MG63 (cell line): ENCODE results near the gene TRMT2B. TPM values are rescaled to one million over a fixed set of nuclear protein-coding genes. Genes with fewer than 3 reads are reported as not detected.

Experiments used
- DNase-seq: peaks from one replicate; pipeline ENCODE4 v3.0.0-alpha.2; 2020
- H3K27me3 ChIP-seq: fragments of 250-450 bp; sonication (Bioruptor Pico); 2 replicates; pipeline ENCODE4 v1.5.1; 2020; ENCODE audit warnings: mild to moderate bottlenecking, moderate library complexity
- H3K36me3 ChIP-seq: fragments of 250-450 bp; sonication (Bioruptor Pico); 2 replicates; pipeline ENCODE4 v1.5.1; 2020; ENCODE audit warnings: mild to moderate bottlenecking, moderate library complexity
- H3K4me3 ChIP-seq: fragments of 250-450 bp; sonication (Bioruptor Pico); 2 replicates; pipeline ENCODE4 v1.5.1; 2020; ENCODE audit warnings: mild to moderate bottlenecking, moderate library complexity
- H3K9me3 ChIP-seq: fragments of 250-450 bp; sonication (Bioruptor Pico); 2 replicates; pipeline ENCODE4 v1.5.1; 2020; ENCODE audit warnings: mild to moderate bottlenecking, moderate library complexity
- total RNA-seq: library from RNA; depleted of rRNA; stranded (reverse); fragments of >200 nt; shearing (Covaris generic); gene quantifications from 2 replicates; pipeline ENCODE4 v1.2.3, GENCODE V29; 2014; ENCODE audit warnings: low replicate concordance; rRNA removed

Gene TRMT2B
- total RNA-seq, 1 experiment from 2014 or later = 21.9 TPM

GRCh38 chrX:100969936-100970335 is 82.0 kb downstream of the TRMT2B start:
- Histone ChIP-seq H3K4me3 (no peak overlapping the region), H3K36me3 (no peaks in the 10 kb centered on the region), H3K9me3 (no peaks in the 10 kb centered on the region), H3K27me3 (no peaks in the 10 kb centered on the region)
- no peak for DNase-seq

DNA sequence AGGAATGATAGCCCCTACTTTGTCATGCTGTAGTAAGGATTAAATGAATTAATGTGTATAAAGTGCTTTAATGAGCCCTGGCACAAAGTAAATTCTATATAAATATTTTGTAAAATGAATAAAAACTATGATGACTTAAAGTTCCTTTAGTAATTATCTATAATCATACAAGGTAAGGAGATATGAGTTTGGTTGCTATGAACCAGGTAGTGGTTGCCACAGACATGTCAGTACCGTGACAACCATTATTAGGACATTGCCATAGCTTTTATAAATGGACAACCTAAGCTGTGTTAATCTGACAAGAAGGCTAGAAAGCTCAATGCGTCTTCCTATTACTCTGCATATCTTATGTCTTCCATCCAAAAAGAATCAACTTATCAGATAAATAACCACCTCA is 82.5 kb downstream of the TRMT2B start, which contains the start of gene ARL13A:
Gene ARL13A, plus strand, starts transcription at position 301 of the 400 bp plus-strand sequence. CDS start 3,982 bp downstream, outside the sequence.
- Histone ChIP-seq H3K27me3 (no peaks in the 10 kb centered on the region), H3K4me3 (no peak within 1 kb of the TSS), H3K9me3 (no peaks in the 10 kb centered on the region), H3K36me3 (no peaks in the 10 kb centered on the region)
- no peak for DNase-seq

DNA sequence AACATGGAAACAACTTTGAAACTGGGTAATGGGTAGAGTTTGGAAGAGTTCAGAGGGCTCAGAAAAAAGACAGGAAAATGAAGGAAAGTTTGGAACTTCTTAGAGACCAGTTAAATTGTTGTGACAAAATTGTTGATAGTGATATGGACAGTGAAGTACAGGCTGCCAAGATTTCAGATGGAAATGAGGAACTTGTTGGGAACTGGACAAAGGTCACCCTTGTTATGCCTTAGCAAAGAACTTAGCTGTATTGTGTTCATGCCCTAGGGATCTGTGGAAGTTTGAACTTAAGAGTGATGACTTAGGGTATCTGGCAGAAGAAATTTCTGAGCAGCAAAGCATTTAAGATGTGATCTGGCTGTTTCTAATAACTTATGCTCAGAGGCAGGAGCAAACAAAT is 87.5 kb downstream of the TRMT2B start:
- Histone ChIP-seq H3K27me3 (no peaks in the 10 kb centered on the region), H3K4me3 (no peak overlapping the region), H3K36me3 (no peaks in the 10 kb centered on the region), H3K9me3 (no peaks in the 10 kb centered on the region)
- DNase-seq = no peak

DNA sequence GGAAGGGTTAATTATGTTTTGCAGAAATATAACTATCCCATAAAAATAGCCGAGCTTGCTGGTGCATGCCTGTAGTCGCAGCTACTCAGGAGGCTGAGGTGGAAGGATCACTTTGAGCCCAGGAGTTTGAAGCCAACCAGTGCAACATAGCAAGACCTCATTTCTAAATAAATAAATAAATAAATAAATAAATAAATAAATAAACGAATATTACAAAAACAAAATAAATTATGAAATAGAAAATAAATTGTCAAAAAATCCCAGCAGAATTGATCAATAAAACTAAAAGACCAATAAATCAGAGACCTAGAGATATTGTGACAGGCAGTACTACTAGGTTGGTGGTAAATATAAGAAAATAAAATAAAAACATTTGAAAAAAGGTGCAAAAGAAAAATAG is 89.1 kb downstream of the TRMT2B start:
- H3K9me3 ChIP-seq = no peaks in the 10 kb centered on the region
- DNase-seq = no peak
- H3K27me3 ChIP-seq = no peaks in the 10 kb centered on the region
- H3K36me3 ChIP-seq = no peaks in the 10 kb centered on the region
- H3K4me3 ChIP-seq = no peak overlapping the region

Other genes with a start within 250 kb of the TRMT2B start
- gene CSTF2, start 231.7 kb downstream of the TRMT2B start, total RNA-seq = 35.1 and 36.1 TPM in 2 replicates
- gene NOX1, start 177.8 kb downstream of the TRMT2B start, total RNA-seq = not detected in 2 replicates
- gene XKRX, start 123.2 kb downstream of the TRMT2B start, total RNA-seq = not detected in 2 replicates
- 0.86 TPM in 1 of 2 replicates, not detected in the other for gene ARL13A, start 82.4 kb downstream of the TRMT2B start, total RNA-seq
- 0.23 and 0.57 TPM in 2 replicates for gene TMEM35A, start 26.8 kb upstream of the TRMT2B start, total RNA-seq
- 21.9 and 24.4 TPM in 2 replicates for gene CENPI, start 46.1 kb upstream of the TRMT2B start, total RNA-seq
- not detected in 2 replicates for gene DRP2, start 167.7 kb upstream of the TRMT2B start, total RNA-seq
- gene TAF7L, start 239.2 kb upstream of the TRMT2B start, total RNA-seq = 1.1 and 5.0 TPM in 2 replicates